ENCODE data around the gene CLIP4. TPM values are rescaled to one million over a fixed set of nuclear protein-coding genes. Genes with fewer than 3 reads are reported as not detected.

The CLIP4 gene
- total RNA-seq, 4 donors from 2014 or later: 11.9 to 37.8 (median 22.5) TPM

DNA sequence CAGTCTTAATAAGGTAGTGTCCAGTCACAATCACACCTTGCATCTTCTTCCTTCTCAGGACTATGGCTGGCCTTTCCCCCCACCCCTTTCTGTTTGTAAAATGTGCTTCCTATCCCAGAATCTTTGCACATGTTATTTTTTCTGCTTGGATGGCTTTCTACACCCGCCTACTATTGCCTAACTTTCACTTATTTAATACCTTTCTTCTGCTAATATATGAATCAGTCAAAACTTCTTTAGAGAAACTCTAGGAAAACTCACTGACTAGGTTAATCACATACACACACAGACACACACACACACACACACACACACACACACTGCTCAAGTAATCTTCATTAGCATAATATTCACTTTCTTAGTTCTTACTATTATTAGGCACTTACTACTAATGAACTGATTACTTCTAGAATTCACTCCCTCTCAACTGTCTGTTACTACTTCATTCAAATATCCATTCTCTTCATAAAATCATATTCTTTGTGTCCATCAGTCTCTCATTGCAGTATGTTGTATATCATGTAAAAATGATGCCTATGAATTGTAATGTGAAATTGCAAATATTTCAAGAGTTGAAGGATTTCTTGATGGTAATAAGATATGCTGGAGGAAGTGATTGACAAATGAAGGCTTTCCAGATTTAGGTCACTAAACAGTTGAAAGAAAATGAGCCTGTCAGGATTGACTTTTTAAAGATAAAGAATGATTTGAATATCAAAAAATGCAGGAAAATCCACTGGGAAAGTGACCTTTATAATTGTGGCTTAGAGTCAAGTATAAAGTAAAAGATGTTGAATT, 51.2 kb downstream of the CLIP4 start:
- no peaks in the 10 kb centered on the region for H3K4me1 ChIP-seq
- no peak overlapping the region for H3K27ac ChIP-seq
- no peak overlapping the region for H3K4me3 ChIP-seq
- no peaks in the 10 kb centered on the region for H3K27me3 ChIP-seq
- H3K36me3 ChIP-seq: peaks cover 0 to 4% (median 0%) of the 10 kb centered on the region in 4 donors
- DNase-seq: no peak
- H3K9me3 ChIP-seq: no peaks in the 10 kb centered on the region
- TF ChIP-seq POLR2AphosphoS5 (IDR thresholded peaks at IDR 0.05): no peak
- no peak for TF ChIP-seq EP300 (IDR thresholded peaks at IDR 0.05; ENCODE audit: low read depth)
- no peak for TF ChIP-seq POLR2A (IDR thresholded peaks at IDR 0.05)
- TF ChIP-seq, protein P1, sequence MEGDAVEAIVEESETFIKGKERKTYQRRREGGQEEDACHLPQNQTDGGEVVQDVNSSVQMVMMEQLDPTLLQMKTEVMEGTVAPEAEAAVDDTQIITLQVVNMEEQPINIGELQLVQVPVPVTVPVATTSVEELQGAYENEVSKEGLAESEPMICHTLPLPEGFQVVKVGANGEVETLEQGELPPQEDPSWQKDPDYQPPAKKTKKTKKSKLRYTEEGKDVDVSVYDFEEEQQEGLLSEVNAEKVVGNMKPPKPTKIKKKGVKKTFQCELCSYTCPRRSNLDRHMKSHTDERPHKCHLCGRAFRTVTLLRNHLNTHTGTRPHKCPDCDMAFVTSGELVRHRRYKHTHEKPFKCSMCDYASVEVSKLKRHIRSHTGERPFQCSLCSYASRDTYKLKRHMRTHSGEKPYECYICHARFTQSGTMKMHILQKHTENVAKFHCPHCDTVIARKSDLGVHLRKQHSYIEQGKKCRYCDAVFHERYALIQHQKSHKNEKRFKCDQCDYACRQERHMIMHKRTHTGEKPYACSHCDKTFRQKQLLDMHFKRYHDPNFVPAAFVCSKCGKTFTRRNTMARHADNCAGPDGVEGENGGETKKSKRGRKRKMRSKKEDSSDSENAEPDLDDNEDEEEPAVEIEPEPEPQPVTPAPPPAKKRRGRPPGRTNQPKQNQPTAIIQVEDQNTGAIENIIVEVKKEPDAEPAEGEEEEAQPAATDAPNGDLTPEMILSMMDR (IDR thresholded peaks at IDR 0.05): no peak
- in situ Hi-C loops (cut with MboI; ENCODE audit: low pct_ligation_motif_present in 1 of 4, low pct_unique_long_range_greater_than_20kb in 1 of 4, low sequenced_read_pairs in 3 of 4): no loop called here
- intact Hi-C loops (cut with DNase I; ENCODE audit: low total_unique reads): loop anchor here (1.0 kb wide), 1 partner anchor 27 kb away; no protein-coding TSS in a partner anchor
- 71 to 82% methylated on average over 1 of the region's 1 CpG for WGBS, 2 donors (ENCODE audit: low coverage in 1 of 2)

DNA sequence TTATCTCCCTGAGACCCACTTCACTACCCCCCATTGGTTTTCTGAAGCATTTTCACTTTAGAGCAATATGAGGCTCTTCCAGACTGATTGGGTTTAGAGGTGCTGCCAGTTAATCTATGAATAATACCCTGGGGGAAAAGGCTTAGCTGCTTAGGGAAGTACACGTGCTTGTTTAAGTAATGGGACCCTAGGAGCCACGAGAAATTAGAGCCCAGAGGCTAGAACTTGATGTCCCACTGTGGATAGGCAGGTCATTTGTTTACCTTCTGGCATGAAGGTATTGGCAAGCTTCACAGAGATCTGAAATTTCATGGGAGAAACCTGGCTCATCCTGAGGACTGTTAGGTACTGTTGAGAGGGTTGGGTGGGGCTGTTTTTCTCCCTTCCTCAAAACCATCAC, 59.7 kb downstream of the CLIP4 start:
- in situ Hi-C loops (cut with MboI; ENCODE audit: low pct_ligation_motif_present in 1 of 4, low pct_unique_long_range_greater_than_20kb in 1 of 4, low sequenced_read_pairs in 3 of 4) (loop anchor here in 1 of 4 donors (25.0 kb wide), 1 partner anchor 338 kb away; no protein-coding TSS in a partner anchor), intact Hi-C loops (cut with DNase I; ENCODE audit: low total_unique reads) (no loop called here)
- WGBS, 2 donors (ENCODE audit: low coverage in 1 of 2): 64% methylated on average over 2 of the region's 2 CpGs; no CpG with 5 or more reads in 1 of the 2 donors
- no peaks in the 10 kb centered on the region for H3K9me3 ChIP-seq
- H3K27me3 ChIP-seq: no peaks in the 10 kb centered on the region
- H3K27ac ChIP-seq: no peak overlapping the region
- TF ChIP-seq POLR2A (IDR thresholded peaks at IDR 0.05): no peak
- no peak for DNase-seq
- H3K4me3 ChIP-seq: no peak overlapping the region
- H3K4me1 ChIP-seq: no peaks in the 10 kb centered on the region
- peaks cover 0 to 10% (median 0%) of the 10 kb centered on the region in 4 donors for H3K36me3 ChIP-seq

DNA sequence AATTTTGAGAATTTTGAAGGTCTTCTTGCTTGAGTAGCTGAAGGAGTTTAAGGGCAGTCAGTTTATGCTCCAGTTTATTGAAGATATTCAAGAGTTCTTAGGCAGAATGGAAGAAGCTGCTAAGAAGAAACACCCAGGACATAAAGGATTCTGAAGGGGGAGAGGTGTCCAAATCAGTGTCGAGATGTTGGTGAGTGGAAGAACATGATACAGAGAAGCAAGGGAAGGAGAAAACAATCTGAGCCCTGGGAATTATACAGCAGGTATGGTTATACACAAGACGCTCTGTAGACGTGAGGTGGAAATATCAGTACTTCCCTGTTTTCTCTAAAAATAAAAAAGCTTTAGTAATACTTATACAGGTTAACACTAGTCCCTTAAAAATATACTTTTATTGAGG, 60.1 kb downstream of the CLIP4 start:
- DNase-seq: no peak
- H3K27me3 ChIP-seq: no peaks in the 10 kb centered on the region
- no peak overlapping the region for H3K4me3 ChIP-seq
- H3K9me3 ChIP-seq: no peaks in the 10 kb centered on the region
- intact Hi-C loops (cut with DNase I; ENCODE audit: low total_unique reads): no loop called here
- peaks cover 0 to 10% (median 0%) of the 10 kb centered on the region in 4 donors for H3K36me3 ChIP-seq
- H3K4me1 ChIP-seq: no peaks in the 10 kb centered on the region
- no peak overlapping the region for H3K27ac ChIP-seq
- 83 to 88% methylated on average over 3 of the region's 3 CpGs for WGBS, 2 donors (ENCODE audit: low coverage in 1 of 2)
- in situ Hi-C loops (cut with MboI; ENCODE audit: low pct_ligation_motif_present in 1 of 4, low pct_unique_long_range_greater_than_20kb in 1 of 4, low sequenced_read_pairs in 3 of 4): loop anchor here in 1 of 4 donors (25.0 kb wide), 1 partner anchor 338 kb away; no protein-coding TSS in a partner anchor
- no peak for TF ChIP-seq POLR2AphosphoS5 (IDR thresholded peaks at IDR 0.05)

DNA sequence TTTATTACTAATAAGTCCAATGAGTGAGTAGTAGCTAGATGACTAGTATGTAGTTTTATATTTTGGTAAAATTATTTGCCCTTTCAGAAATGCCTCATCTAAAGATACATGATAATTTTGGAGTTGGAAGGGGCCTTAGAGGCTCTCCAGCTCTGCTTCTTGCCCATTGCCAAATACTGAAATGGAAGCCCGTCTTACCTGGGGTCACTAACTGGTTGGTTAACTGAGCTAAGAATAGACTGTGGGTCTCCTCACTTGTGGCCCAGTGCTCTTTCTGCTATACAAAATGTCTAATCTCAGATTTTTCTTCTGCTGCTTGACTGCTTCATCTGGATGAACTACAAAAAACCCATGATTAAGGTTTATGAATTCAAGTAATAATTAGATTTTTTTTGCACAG, 67.1 kb downstream of the CLIP4 start:
- Histone ChIP-seq H3K9me3 (no peaks in the 10 kb centered on the region), H3K36me3 (peaks cover 0 to 7% (median 0%) of the 10 kb centered on the region in 4 donors), H3K27me3 (no peaks in the 10 kb centered on the region), H3K4me1 (no peaks in the 10 kb centered on the region), H3K27ac (no peak overlapping the region), H3K4me3 (no peak overlapping the region)
- 76 to 80% methylated on average over 1 of the region's 1 CpG for WGBS, 2 donors (ENCODE audit: low coverage in 1 of 2)
- DNase-seq: no peak
- in situ Hi-C loops (cut with MboI; ENCODE audit: low pct_ligation_motif_present in 1 of 4, low pct_unique_long_range_greater_than_20kb in 1 of 4, low sequenced_read_pairs in 3 of 4) (loop anchor here in 1 of 4 donors (25.0 kb wide), 1 partner anchor 345 kb away; no protein-coding TSS in a partner anchor), intact Hi-C loops (cut with DNase I; ENCODE audit: low total_unique reads) (no loop called here)
- TF ChIP-seq, protein P1 (IDR thresholded peaks at IDR 0.05): no peak
- TF ChIP-seq POLR2AphosphoS5 (IDR thresholded peaks at IDR 0.05) (no peak), POLR2A (IDR thresholded peaks at IDR 0.05) (no peak), EP300 (IDR thresholded peaks at IDR 0.05; ENCODE audit: low read depth) (no peak)

DNA sequence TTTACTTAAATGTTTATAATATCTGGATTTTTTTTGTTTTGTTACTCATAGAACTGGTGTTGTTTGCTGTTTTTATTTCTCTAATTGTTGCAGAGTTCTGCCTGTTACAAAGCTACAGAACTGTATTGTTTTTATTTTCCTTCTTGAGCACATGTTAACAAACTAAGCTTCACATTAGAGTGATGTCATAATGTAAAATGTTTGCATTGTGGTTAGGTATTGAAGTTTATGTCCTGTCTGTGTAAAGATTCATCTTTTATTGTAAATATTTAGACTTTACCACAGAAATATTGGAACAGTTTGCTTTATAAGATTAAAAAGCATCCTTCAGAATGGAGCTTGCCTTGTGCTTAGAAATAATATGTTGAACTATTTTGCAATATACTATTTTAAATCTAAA, 67.7 kb downstream of the CLIP4 start:
- peaks cover 0 to 7% (median 0%) of the 10 kb centered on the region in 4 donors for H3K36me3 ChIP-seq
- no peak for DNase-seq
- TF ChIP-seq POLR2A (IDR thresholded peaks at IDR 0.05): no peak
- TF ChIP-seq, protein P1 (IDR thresholded peaks at IDR 0.05): no peak
- no peak for TF ChIP-seq POLR2AphosphoS5 (IDR thresholded peaks at IDR 0.05)
- TF ChIP-seq EP300 (IDR thresholded peaks at IDR 0.05; ENCODE audit: low read depth): no peak
- no peak overlapping the region for H3K27ac ChIP-seq
- no peaks in the 10 kb centered on the region for H3K9me3 ChIP-seq
- H3K27me3 ChIP-seq: no peaks in the 10 kb centered on the region
- H3K4me3 ChIP-seq: no peak overlapping the region
- no peaks in the 10 kb centered on the region for H3K4me1 ChIP-seq
- intact Hi-C loops (cut with DNase I; ENCODE audit: low total_unique reads) (no loop called here), in situ Hi-C loops (cut with MboI; ENCODE audit: low pct_ligation_motif_present in 1 of 4, low pct_unique_long_range_greater_than_20kb in 1 of 4, low sequenced_read_pairs in 3 of 4) (loop anchor here in 1 of 4 donors (25.0 kb wide), 1 partner anchor 346 kb away; no protein-coding TSS in a partner anchor)

Measured in transverse colon (tissue), 4 donors.